IMR-90 (cell line): Measurements from ENCODE around the gene LATS2. TPM values are rescaled to one million over a fixed set of nuclear protein-coding genes. Genes with fewer than 3 reads are reported as not detected.

Source experiments
- ATAC-seq: fragments of 200-7000 bp; cut with Tn5 transposase; 2 replicates; pipeline ENCODE4 v1.9.1; 2020; ENCODE audit warnings: low read depth, mild to moderate bottlenecking, moderate library complexity
- BruUV-seq: library from RNA; stranded (reverse); fragments of 400-500 nt; replicated peaks from 2 replicates; lab custom pipeline; 2021; lab: Mats Ljungman, UMichigan
- CTCF ChIA-PET: fragments of 300-600 bp; formaldehyde crosslinking; extraction: SDS; loops from one replicate; lab custom pipeline; 2021; ENCODE audit warnings: antibody characterized with exemption; lab: Yijun Ruan, JAX
- POLR2A ChIA-PET: fragments of 300-600 bp; sonication (Branson Sonifier 250); formaldehyde crosslinking; loops from one replicate; lab custom pipeline; 2022; ENCODE audit warnings: antibody characterized with exemption; ENCODE audit not compliant: unreplicated experiment; lab: Charles Lee
- DNase-seq: peaks from one replicate; pipeline ENCODE4 v3.0.0; 2013
- H2AFZ ChIP-seq: replicated peaks from 2 replicates; pipeline ENCODE3; 2013; ENCODE audit warnings: low read length, mild to moderate bottlenecking; ENCODE audit not compliant: poor library complexity
- H2AK5ac ChIP-seq: 2 replicates; pipeline ENCODE4 v1.6.1; 2013; ENCODE audit warnings: low read depth, low read length, inconsistent platforms
- H2AK9ac ChIP-seq: replicated peaks from 2 replicates; pipeline ENCODE3; 2013; ENCODE audit warnings: mild to moderate bottlenecking, low read depth, low read length, moderate library complexity; ENCODE audit not compliant: poor library complexity
- H2BK120ac ChIP-seq: 2 replicates; pipeline ENCODE4 v1.6.1; 2013; ENCODE audit warnings: low read depth, low read length, inconsistent platforms
- H2BK15ac ChIP-seq: 3 replicates; pipeline ENCODE4 v1.6.1; 2013; ENCODE audit warnings: low read depth, low read length, inconsistent platforms
- H2BK20ac ChIP-seq: 2 replicates; pipeline ENCODE4 v1.6.1; 2013; ENCODE audit warnings: low read depth, mild to moderate bottlenecking, inconsistent platforms, low read length, moderate library complexity
- H2BK5ac ChIP-seq: 2 replicates; pipeline ENCODE4 v1.6.1; 2013; ENCODE audit warnings: mild to moderate bottlenecking, low read depth, low read length, inconsistent platforms; ENCODE audit not compliant: poor library complexity, severe bottlenecking
- H3K14ac ChIP-seq: replicated peaks from 2 replicates; pipeline ENCODE4 v1.6.1; 2013; ENCODE audit warnings: low read depth, low read length, inconsistent platforms
- H3K18ac ChIP-seq: 2 replicates; pipeline ENCODE4 v1.6.1; 2013; ENCODE audit warnings: low read depth, low read length, control low read depth
- H3K23ac ChIP-seq: 2 replicates; pipeline ENCODE4 v1.6.1; 2013; ENCODE audit warnings: low read depth, low read length, inconsistent platforms
- H3K27ac ChIP-seq: 2 replicates; pipeline ENCODE4 v1.5.1; 2013; ENCODE audit warnings: mild to moderate bottlenecking, control low read depth, low read length; ENCODE audit not compliant: insufficient read depth
- H3K27me3 ChIP-seq: 2 replicates; pipeline ENCODE4 v1.6.1; 2013; ENCODE audit warnings: low read length; ENCODE audit not compliant: control insufficient read depth, insufficient read depth
- H3K36me3 ChIP-seq: 2 replicates; pipeline ENCODE4 v1.6.1; 2013; ENCODE audit warnings: low read length, mixed read lengths; ENCODE audit not compliant: control insufficient read depth, insufficient read depth
- H3K4ac ChIP-seq: 2 replicates; pipeline ENCODE4 v1.6.1; 2013; ENCODE audit warnings: low read depth, low read length, inconsistent platforms
- H3K4me1 ChIP-seq: 2 replicates; pipeline ENCODE4 v1.6.1; 2013; ENCODE audit warnings: low read length, mixed read lengths; ENCODE audit not compliant: control insufficient read depth, insufficient read depth
- H3K4me2 ChIP-seq: 2 replicates; pipeline ENCODE4 v1.6.1; 2013; ENCODE audit warnings: low read depth, mild to moderate bottlenecking, control low read depth, low read length, moderate library complexity
- H3K4me3 ChIP-seq: 2 replicates; pipeline ENCODE4 v1.5.1; 2013; ENCODE audit warnings: low read depth, mild to moderate bottlenecking, control low read depth, low read length, moderate library complexity; ENCODE audit not compliant: insufficient read depth
- H3K56ac ChIP-seq: 2 replicates; pipeline ENCODE4 v1.6.1; 2013; ENCODE audit warnings: low read length, inconsistent platforms; ENCODE audit not compliant: insufficient read depth; ENCODE audit errors: extremely low read depth
- H3K79me1 ChIP-seq, 2 experiments: 2 replicates each; pipeline ENCODE4 v1.6.1; 2013; ENCODE audit warnings: low read length in 2 of 2, inconsistent platforms in 1 of 2, low read depth in 1 of 2
- H3K9ac ChIP-seq: 2 replicates; pipeline ENCODE4 v1.6.1; 2013; ENCODE audit warnings: low read depth, low read length, control low read depth
- H3K9me1 ChIP-seq: 2 replicates; pipeline ENCODE4 v1.6.1; 2013; ENCODE audit warnings: low read length, inconsistent platforms; ENCODE audit not compliant: insufficient read depth
- H3K9me3 ChIP-seq: 2 replicates; pipeline ENCODE4 v1.6.1; 2013; ENCODE audit warnings: low read length; ENCODE audit not compliant: control insufficient read depth, insufficient read depth
- H4K20me1 ChIP-seq: 2 replicates; pipeline ENCODE4 v1.6.1; 2013; ENCODE audit warnings: low read length, inconsistent platforms; ENCODE audit not compliant: insufficient read depth
- H4K5ac ChIP-seq: 2 replicates; pipeline ENCODE4 v1.6.1; 2013; ENCODE audit warnings: mild to moderate bottlenecking, low read depth, low read length, control low read depth
- H4K8ac ChIP-seq, 2 experiments: 2 replicates each; pipeline ENCODE4 v1.6.1; 2013; ENCODE audit warnings: low read depth in 2 of 2, low read length in 2 of 2, control low read depth in 1 of 2, inconsistent platforms in 1 of 2
- H4K91ac ChIP-seq: 2 replicates; pipeline ENCODE4 v1.6.1; 2013; ENCODE audit warnings: low read depth, low read length, inconsistent platforms; ENCODE audit not compliant: insufficient read depth
- BHLHE40 ChIP-seq: fragments of 150-350 bp; IDR thresholded peaks from 2 replicates; pipeline ENCODE4 v1.6.1; 2016; ENCODE audit warnings: mild to moderate bottlenecking, low read depth, low read length
- CEBPB ChIP-seq: IDR thresholded peaks from 2 replicates; pipeline ENCODE4 v1.6.1; 2012; ENCODE audit warnings: low read depth, low read length, improper control_type of control experiment
- MAZ ChIP-seq: IDR thresholded peaks from 2 replicates; pipeline ENCODE4 v1.6.1; 2012; ENCODE audit warnings: low read depth, mild to moderate bottlenecking, low read length, improper control_type of control experiment, moderate library complexity, borderline replicate concordance
- MXI1 ChIP-seq: IDR thresholded peaks from 2 replicates; pipeline ENCODE4 v1.6.1; 2012; ENCODE audit warnings: low read depth, mild to moderate bottlenecking, low read length, moderate library complexity, borderline replicate concordance
- POLR2A ChIP-seq: IDR thresholded peaks from 2 replicates; pipeline ENCODE4 v1.6.1; 2012; ENCODE audit warnings: mild to moderate bottlenecking, low read depth, low read length
- RAD21 ChIP-seq: IDR thresholded peaks from 2 replicates; pipeline ENCODE4 v1.6.1; 2012; ENCODE audit warnings: low read length, improper control_type of control experiment
- SMC3 ChIP-seq: fragments of 150-350 bp; IDR thresholded peaks from 2 replicates; pipeline ENCODE4 v1.6.1; 2016; ENCODE audit warnings: low read depth, mild to moderate bottlenecking, antibody characterized with exemption, low read length, moderate library complexity
- WGBS, 2 experiments: methylation state at CpG; one replicate each; pipeline versions ENCODE4 v1.1.5 to v1.1.7; 2013; ENCODE audit warnings: missing lambda C conversion rate in 2 of 2; ENCODE audit not compliant: insufficient read length in 1 of 2; ENCODE audit errors: extremely low coverage in 2 of 2; 5-methylcytosine and 5-hydroxymethylcytosine counted together
- dilution Hi-C: fragments of 300-500 bp; cut with HindIII; formaldehyde crosslinking; loops from one replicate; pipeline ENCODE4 v1.14.3; 2018; ENCODE audit warnings: low sequenced_read_pairs; ENCODE audit not compliant: unreplicated experiment
- in situ Hi-C: fragments of 300-500 bp; cut with MboI; formaldehyde crosslinking; loops from 3 replicates; pipeline ENCODE4 v1.14.3; 2019; ENCODE audit warnings: low sequenced_read_pairs, inconsistent platforms, mixed read lengths
- intact Hi-C: fragments of 100-400 bp; cut with micrococcal nuclease; formaldehyde crosslinking; loops from 2 replicates; pipeline ENCODE4 v1.10.0; 2022
- polyA plus RNA-seq, 3 experiments: library from polyadenylated mRNA; depleted of rRNA; stranded (reverse); fragments of >200 nt; gene quantifications; 2 replicates each; pipeline ENCODE4 v1.2.3, GENCODE V29; 2012; ENCODE audit warnings: low replicate concordance in 1 of 3
- total RNA-seq: library from RNA; depleted of rRNA; stranded (reverse); fragments of >200 nt; gene quantifications from 2 replicates; pipeline ENCODE4 v1.2.3, GENCODE V29; 2012

LATS2 gene
- total and polyA plus RNA-seq, 2 of the 4 experiments (the other 2 are of a cell fraction) = 12.7 to 22.4 TPM

DNA sequence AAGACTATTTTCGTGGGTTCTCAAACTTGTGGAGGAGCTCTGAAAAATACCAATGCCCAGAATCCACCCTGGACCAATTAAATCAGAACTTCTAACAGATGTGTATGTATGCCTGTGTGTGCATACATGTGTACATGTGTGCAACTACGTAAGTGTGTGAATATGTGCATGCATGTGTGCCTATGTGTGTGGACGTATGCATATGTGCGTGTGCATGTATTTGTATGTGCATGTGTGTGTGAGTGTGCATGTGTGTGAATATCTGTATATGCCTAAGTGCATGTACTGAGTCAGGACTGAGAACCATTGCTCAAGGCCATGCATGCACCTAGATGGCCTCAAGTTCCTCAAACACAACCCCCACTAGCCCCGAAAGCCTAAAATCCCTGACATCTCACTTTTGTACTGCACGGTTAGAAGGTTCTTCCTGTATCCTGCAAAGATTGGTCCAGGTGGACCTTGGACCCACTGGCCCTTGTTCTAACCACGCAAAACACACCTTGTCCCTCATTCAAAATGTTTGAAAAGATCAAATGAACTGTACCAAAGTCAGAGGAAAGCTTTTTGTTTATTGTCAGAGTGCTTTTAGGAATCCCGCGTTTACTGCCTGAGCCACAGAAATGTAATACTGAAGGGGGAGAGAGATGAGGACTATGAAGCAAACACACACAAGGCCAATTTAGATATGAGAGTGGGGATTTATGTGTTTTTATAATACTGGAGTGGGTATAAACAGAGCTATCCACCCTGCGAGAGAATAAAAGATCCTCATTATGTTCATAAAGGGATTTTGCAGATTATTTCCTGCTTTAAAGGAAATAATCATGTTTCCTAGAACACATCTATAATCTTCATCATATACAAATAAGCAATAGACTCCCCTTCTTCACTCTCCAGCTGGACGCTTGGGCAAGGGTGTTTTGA lies 39.1 kb downstream of the LATS2 start:
- no peaks in the 10 kb centered on the region for H3K9me3 ChIP-seq
- H2AK5ac ChIP-seq = peak overlapping the region; percentile 32; the same call in 1 of the 2 replicates
- 0 out of 2 replicates have a peak overlapping the region, but pooled peaks have one; percentile 13 for H2BK120ac ChIP-seq
- H3K4me3 ChIP-seq = no peak overlapping the region
- peaks cover 11 to 83% of the 10 kb centered on the region in 2 experiments for H3K79me1 ChIP-seq
- H4K5ac ChIP-seq = no peak overlapping the region
- WGBS, 2 experiments = 100% methylated on average over 1 of the region's 11 CpGs; no CpG with 5 or more reads in 1 of the 2 experiments
- dilution Hi-C loops (no loop called here), intact Hi-C loops (no loop called here), in situ Hi-C loops (no loop called here)
- no peak overlapping the region for H3K56ac ChIP-seq
- ATAC-seq (peak; percentile 46), DNase-seq (peak; percentile 18)
- no peak overlapping the region for H3K9ac ChIP-seq
- H3K4ac ChIP-seq = peak overlapping the region; percentile 34
- peaks cover 28% of the 10 kb centered on the region for H3K4me1 ChIP-seq
- H2BK20ac ChIP-seq = no peak overlapping the region
- peak overlapping the region; percentile 15; the same call in 1 of the 2 replicates for H3K27ac ChIP-seq
- H2BK5ac ChIP-seq = peak overlapping the region; percentile 21
- ChIA-PET POLR2A (no interaction called here), CTCF (interaction anchor here (0.8 kb wide), 1 partner anchor 23 kb away, joined by 3 read pairs; no protein-coding TSS in a partner anchor)
- TF ChIP-seq BHLHE40 = no peak
- TF ChIP-seq MXI1 = no peak
- no peak for TF ChIP-seq MAZ
- TF ChIP-seq CEBPB = 0 out of 2 replicates have a peak, but pooled peaks have one; percentile 12
- no peak for TF ChIP-seq RAD21
- TF ChIP-seq POLR2A = no peak
- TF ChIP-seq SMC3 = no peak
- peak overlapping the region in 1 of 2 experiments; percentile 48; a peak in 1 of 4 replicates for H4K8ac ChIP-seq
- H3K23ac ChIP-seq = peak overlapping the region; percentile 62; the same call in 1 of the 2 replicates
- no peak overlapping the region for H2BK15ac ChIP-seq
- peaks cover 91% of the 10 kb centered on the region for H4K20me1 ChIP-seq
- H2AFZ ChIP-seq = no peak overlapping the region
- peak overlapping the region; percentile 18; the same call in 1 of the 2 replicates for H3K4me2 ChIP-seq
- H3K14ac ChIP-seq = peak overlapping the region; percentile 53; the same call in 1 of the 2 replicates
- H3K27me3 ChIP-seq = no peaks in the 10 kb centered on the region
- peak overlapping the region; percentile 2 for H3K18ac ChIP-seq
- peaks cover 11% of the 10 kb centered on the region for H3K36me3 ChIP-seq
- peaks cover 33% of the 10 kb centered on the region for H3K9me1 ChIP-seq
- H4K91ac ChIP-seq = no peak overlapping the region
- TSS peak; percentile 6 for BruUV-seq
- H2AK9ac ChIP-seq = no peak overlapping the region
